B cell (primary cell): ENCODE results near the gene UPK1B. TPM values are rescaled to one million over a fixed set of nuclear protein-coding genes. Genes with fewer than 3 reads are reported as not detected.

Experiments used
- ATAC-seq: fragments of 200-7000 bp; cut with Tn5 transposase; one replicate; pipeline ENCODE4 v1.10.0; 2021; ENCODE audit warnings: low read depth, mild to moderate bottlenecking, moderate number of reproducible peaks, moderate library complexity
- CTCF ChIA-PET: fragments of 350-600 bp; sonication (Branson Sonifier 250); formaldehyde crosslinking; loops from one replicate; lab custom pipeline; 2021; ENCODE audit warnings: antibody characterized with exemption, inconsistent platforms; lab: Charles Lee
- POLR2A ChIA-PET: fragments of 350-600 bp; sonication (Branson Sonifier 250); formaldehyde crosslinking; loops from one replicate; lab custom pipeline; 2021; ENCODE audit warnings: antibody characterized with exemption; lab: Charles Lee
- DNase-seq: peaks from one replicate; pipeline ENCODE4 v3.0.0; 2013
- H2AFZ ChIP-seq: 2 replicates; pipeline ENCODE4 v1.6.1; 2012; ENCODE audit warnings: mild to moderate bottlenecking, low read depth, low read length; ENCODE audit not compliant: insufficient read depth, poor library complexity, severe bottlenecking
- H3K27ac ChIP-seq, 2 donors: 1 replicate in 1 of 2; 2 replicates in 1 of 2; pipeline ENCODE4 v1.5.1; 2012 to 2013; ENCODE audit warnings: low read length in 2 of 2, mild to moderate bottlenecking in 2 of 2, moderate library complexity in 1 of 2
- H3K27me3 ChIP-seq, 4 experiments: fragments of 200-600 bp in 1 of 4; sonication (generic) in 1 of 4; replicated peaks in 1 of 4; 1 replicate in 2 of 4; 2 replicates in 2 of 4; pipeline versions ENCODE4 v1.6.1 to v1.7.0; 2013 to 2016; ENCODE audit warnings: low read length in 3 of 4, mild to moderate bottlenecking in 2 of 4, mixed read lengths in 1 of 4, moderate library complexity in 1 of 4; ENCODE audit not compliant: insufficient read depth in 4 of 4, control insufficient read depth in 3 of 4; ENCODE audit errors: control extremely low read depth in 1 of 4
- H3K36me3 ChIP-seq, 2 experiments: replicated peaks in 1 of 2; 1 replicate in 1 of 2; 2 replicates in 1 of 2; pipeline versions ENCODE4 v1.6.1 to v1.7.1; 2013; ENCODE audit warnings: low read length in 1 of 2; ENCODE audit not compliant: insufficient read depth in 2 of 2, control insufficient read depth in 1 of 2; ENCODE audit errors: control extremely low read depth in 1 of 2, extremely low read depth in 1 of 2
- H3K4me1 ChIP-seq, 2 donors: fragments of 200-600 bp in 1 of 2; sonication (generic) in 1 of 2; 1 replicate in 1 of 2; 2 replicates in 1 of 2; pipeline versions ENCODE4 v1.5.1 to v1.6.1; 2013 to 2017; ENCODE audit warnings: low read length in 2 of 2; ENCODE audit not compliant: control insufficient read depth in 2 of 2, insufficient read depth in 2 of 2
- H3K4me2 ChIP-seq: replicated peaks from 2 replicates; pipeline ENCODE3; 2012; ENCODE audit warnings: mild to moderate bottlenecking, low read depth, low read length; ENCODE audit not compliant: poor library complexity, severe bottlenecking
- H3K4me3 ChIP-seq, 5 experiments: fragments of 200-600 bp in 1 of 5; sonication (generic) in 1 of 5; 1 replicate in 3 of 5; 2 replicates in 2 of 5; pipeline versions ENCODE4 v1.5.1 to v1.7.0; 2011 to 2016; ENCODE audit warnings: low read length in 4 of 5, mild to moderate bottlenecking in 4 of 5, low read depth in 2 of 5, control low read depth in 1 of 5, moderate library complexity in 1 of 5; ENCODE audit not compliant: insufficient read depth in 1 of 5; ENCODE audit errors: control extremely low read depth in 1 of 5, extremely low read depth in 1 of 5
- H3K79me2 ChIP-seq: fragments of 200-600 bp; sonication (generic); one replicate; pipeline ENCODE4 v1.6.0; 2016; ENCODE audit warnings: low read length; ENCODE audit not compliant: control insufficient read depth, insufficient read depth
- H3K9ac ChIP-seq: fragments of 200-600 bp; sonication (generic); 2 replicates; pipeline ENCODE4 v1.6.1; 2017; ENCODE audit warnings: mild to moderate bottlenecking, low read length, moderate library complexity
- H3K9me3 ChIP-seq, 3 donors: one replicate each; pipeline versions ENCODE4 v1.6.1 to v1.7.1; 2013; ENCODE audit warnings: low read length in 2 of 3; ENCODE audit not compliant: control insufficient read depth in 2 of 3, insufficient read depth in 1 of 3; ENCODE audit errors: control extremely low read depth in 1 of 3
- H4K20me1 ChIP-seq: 2 replicates; pipeline ENCODE4 v1.6.0; 2012; ENCODE audit warnings: mild to moderate bottlenecking, low read length; ENCODE audit not compliant: insufficient read depth, control insufficient read depth, poor library complexity, severe bottlenecking
- H3K27ac Mint-ChIP-seq: one replicate; pipeline ENCODE4 v1.8.0; 2021; ENCODE audit warnings: mixed read lengths
- H3K27me3 Mint-ChIP-seq: one replicate; pipeline ENCODE4 v1.8.0; 2021; ENCODE audit warnings: mixed read lengths
- H3K4me1 Mint-ChIP-seq: one replicate; pipeline ENCODE4 v1.8.0; 2021; ENCODE audit warnings: mixed read lengths
- H3K4me3 Mint-ChIP-seq: one replicate; pipeline ENCODE4 v1.8.0; 2021; ENCODE audit warnings: mixed read lengths
- H3K9me3 Mint-ChIP-seq: one replicate; pipeline ENCODE4 v1.8.0; 2022; ENCODE audit warnings: mixed read lengths; ENCODE audit not compliant: insufficient read depth
- EZH2 ChIP-seq: IDR thresholded peaks from 2 replicates; pipeline ENCODE4 v1.6.1; 2012; ENCODE audit warnings: borderline replicate concordance, low read depth, mild to moderate bottlenecking, moderate library complexity, low read length; ENCODE audit not compliant: insufficient read depth, poor library complexity, severe bottlenecking
- WGBS: methylation state at CpG from one replicate; pipeline ENCODE4 v1.1.5; 2013; ENCODE audit warnings: missing lambda C conversion rate; ENCODE audit not compliant: insufficient coverage; 5-methylcytosine and 5-hydroxymethylcytosine counted together
- intact Hi-C: fragments of 100-400 bp; cut with micrococcal nuclease; formaldehyde crosslinking; loops from one replicate; pipeline ENCODE4 v1.10.0; 2022
- polyA plus RNA-seq: library from polyadenylated mRNA; depleted of rRNA; stranded (reverse); fragments of >200 nt; gene quantifications from 2 replicates; pipeline ENCODE4 v1.2.3, GENCODE V29; 2012
- total RNA-seq, 2 donors: library from RNA; stranded (reverse); fragments of 120-200 nt in 1 of 2; gene quantifications; 1 replicate in 1 of 2; 2 replicates in 1 of 2; pipeline versions ENCODE4 v1.2.3 to v1.2.4, GENCODE V29; 2013 to 2022
- TF ChIP-seq, protein P1 (sequence below): fragments of 200-600 bp; IDR thresholded peaks from one replicate; pipeline ENCODE4 v1.8.0; 2022; ENCODE audit warnings: antibody characterized with exemption, mild to moderate bottlenecking

The UPK1B gene
- total and polyA plus RNA-seq, 2 donors (not counting 1 experiment from before 2014, with no cell fraction given), result not detected

DNA sequence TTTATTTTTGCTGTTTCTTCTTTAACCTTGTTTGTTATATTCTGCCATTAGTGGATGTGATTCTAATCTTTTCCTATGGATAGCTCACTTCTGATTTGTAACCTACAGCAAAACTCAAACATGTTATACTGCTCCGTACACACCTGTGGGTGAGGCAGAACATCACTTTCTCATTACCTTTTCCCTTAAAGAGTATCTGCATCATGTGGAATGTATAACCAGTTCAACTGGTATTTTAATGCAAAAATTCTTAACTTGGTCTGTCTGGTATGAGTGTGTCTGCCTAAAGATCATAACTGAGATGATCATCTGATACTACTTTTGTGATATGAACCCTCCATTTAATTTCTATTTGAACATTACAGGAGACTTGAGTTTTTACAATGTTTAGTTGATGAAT, 13.0 kb upstream of the UPK1B start:
- Mint-ChIP-seq H3K4me1 (no peaks in the 10 kb centered on the region), H3K27me3 (peaks cover 31% of the 10 kb centered on the region), H3K4me3 (no peak overlapping the region), H3K9me3 (peaks cover 6% of the 10 kb centered on the region), H3K27ac (no peak overlapping the region)
- ATAC-seq (no peak), DNase-seq (no peak)
- no peak overlapping the region for H3K4me3 ChIP-seq
- no peaks in the 10 kb centered on the region for H3K36me3 ChIP-seq
- no CpG with 5 or more reads among the region's 1 CpG for WGBS
- ChIA-PET CTCF (no interaction called here), POLR2A (no interaction called here)
- no peak overlapping the region for H2AFZ ChIP-seq
- no peaks in the 10 kb centered on the region for H3K27me3 ChIP-seq
- H3K4me1 ChIP-seq, result no peaks in the 10 kb centered on the region
- intact Hi-C loops, result no loop called here
- H3K79me2 ChIP-seq, result no peaks in the 10 kb centered on the region
- H3K27ac ChIP-seq, result no peak overlapping the region
- H3K9me3 ChIP-seq, result peaks cover 4 to 28% (median 12%) of the 10 kb centered on the region in 3 donors
- no peak for TF ChIP-seq EZH2
- TF ChIP-seq, protein P1, sequence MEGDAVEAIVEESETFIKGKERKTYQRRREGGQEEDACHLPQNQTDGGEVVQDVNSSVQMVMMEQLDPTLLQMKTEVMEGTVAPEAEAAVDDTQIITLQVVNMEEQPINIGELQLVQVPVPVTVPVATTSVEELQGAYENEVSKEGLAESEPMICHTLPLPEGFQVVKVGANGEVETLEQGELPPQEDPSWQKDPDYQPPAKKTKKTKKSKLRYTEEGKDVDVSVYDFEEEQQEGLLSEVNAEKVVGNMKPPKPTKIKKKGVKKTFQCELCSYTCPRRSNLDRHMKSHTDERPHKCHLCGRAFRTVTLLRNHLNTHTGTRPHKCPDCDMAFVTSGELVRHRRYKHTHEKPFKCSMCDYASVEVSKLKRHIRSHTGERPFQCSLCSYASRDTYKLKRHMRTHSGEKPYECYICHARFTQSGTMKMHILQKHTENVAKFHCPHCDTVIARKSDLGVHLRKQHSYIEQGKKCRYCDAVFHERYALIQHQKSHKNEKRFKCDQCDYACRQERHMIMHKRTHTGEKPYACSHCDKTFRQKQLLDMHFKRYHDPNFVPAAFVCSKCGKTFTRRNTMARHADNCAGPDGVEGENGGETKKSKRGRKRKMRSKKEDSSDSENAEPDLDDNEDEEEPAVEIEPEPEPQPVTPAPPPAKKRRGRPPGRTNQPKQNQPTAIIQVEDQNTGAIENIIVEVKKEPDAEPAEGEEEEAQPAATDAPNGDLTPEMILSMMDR, result no peak
- H3K4me2 ChIP-seq, result no peak overlapping the region
- no peaks in the 10 kb centered on the region for H4K20me1 ChIP-seq
- H3K9ac ChIP-seq, result no peak overlapping the region

GRCh38 chr3:119160815-119161214, 12.6 kb upstream of the UPK1B start:
- Histone ChIP-seq H3K4me2 (no peak overlapping the region), H3K36me3 (no peaks in the 10 kb centered on the region), H3K9me3 (peaks cover 4 to 28% (median 12%) of the 10 kb centered on the region in 3 donors), H3K4me3 (no peak overlapping the region), H3K27ac (no peak overlapping the region), H3K9ac (no peak overlapping the region), H3K4me1 (no peaks in the 10 kb centered on the region), H3K79me2 (no peaks in the 10 kb centered on the region), H3K27me3 (no peaks in the 10 kb centered on the region), H2AFZ (no peak overlapping the region), H4K20me1 (no peaks in the 10 kb centered on the region)
- no peak overlapping the region for H3K27ac Mint-ChIP-seq
- DNase-seq (no peak), ATAC-seq (no peak)
- H3K4me1 Mint-ChIP-seq, result no peaks in the 10 kb centered on the region
- peaks cover 6% of the 10 kb centered on the region for H3K9me3 Mint-ChIP-seq
- ChIA-PET POLR2A (no interaction called here), CTCF (no interaction called here)
- TF ChIP-seq, protein P1, result no peak
- no peak for TF ChIP-seq EZH2
- peaks cover 31% of the 10 kb centered on the region for H3K27me3 Mint-ChIP-seq
- WGBS, result no CpG with 5 or more reads among the region's 1 CpG
- H3K4me3 Mint-ChIP-seq, result no peak overlapping the region
- intact Hi-C loops, result no loop called here
